Endothelial cell of umbilical vein (primary cell): ENCODE measurements around the gene ALAD. TPM values are rescaled to one million over a fixed set of nuclear protein-coding genes. Genes with fewer than 3 reads are reported as not detected.

Experiments
- BruUV-seq: library from RNA; stranded (reverse); fragments of 400-500 nt; replicated peaks from 2 replicates; lab custom pipeline; 2021; lab: Mats Ljungman, UMichigan
- CTCF ChIA-PET: fragments of 300-600, 350-600 bp; sonication (Branson Sonifier 250); formaldehyde crosslinking; loops from one replicate; lab custom pipeline; 2021; ENCODE audit warnings: antibody characterized with exemption, inconsistent platforms; lab: Charles Lee
- POLR2A ChIA-PET: fragments of 300-600, 350-600 bp; sonication (Branson Sonifier 250); formaldehyde crosslinking; loops from one replicate; lab custom pipeline; 2021; ENCODE audit warnings: antibody characterized with exemption, inconsistent platforms; lab: Charles Lee
- DNase-seq: peaks from one replicate; pipeline ENCODE4 v3.0.0-alpha.2; 2011; ENCODE audit warnings: low read depth, low spot score
- FAIRE-seq: peaks from 2 replicates; lab custom pipeline; 2011; peaks lifted over from hg19 to GRCh38; lab: Jason Lieb, UNC
- H2AFZ ChIP-seq: 2 replicates; pipeline ENCODE4 v1.6.0; 2012; ENCODE audit warnings: low read depth, low read length, control low read depth, inconsistent platforms
- H3K27ac ChIP-seq: 2 replicates; pipeline ENCODE4 v1.5.1; 2011; ENCODE audit warnings: low read depth, mild to moderate bottlenecking, control low read depth, low read length, moderate library complexity; ENCODE audit not compliant: insufficient read depth
- H3K27me3 ChIP-seq, 2 experiments: 2 replicates each; pipeline versions ENCODE4 v1.6.0 to v1.6.1; 2011; ENCODE audit warnings: low read length in 2 of 2, mixed read lengths in 1 of 2; ENCODE audit not compliant: control insufficient read depth in 2 of 2, insufficient read depth in 2 of 2
- H3K36me3 ChIP-seq, 2 experiments: 2 replicates in 1 of 2; 3 replicates in 1 of 2; pipeline ENCODE4 v1.5.1; 2011; ENCODE audit warnings: low read length in 2 of 2, mild to moderate bottlenecking in 1 of 2, moderate library complexity in 1 of 2; ENCODE audit not compliant: control insufficient read depth in 2 of 2, insufficient read depth in 2 of 2; ENCODE audit errors: extremely low read depth in 1 of 2
- H3K4me1 ChIP-seq: 3 replicates; pipeline ENCODE4 v1.5.1; 2011; ENCODE audit warnings: mild to moderate bottlenecking, low read length; ENCODE audit not compliant: control insufficient read depth, insufficient read depth; ENCODE audit errors: extremely low read depth
- H3K4me2 ChIP-seq: 2 replicates; pipeline ENCODE4 v1.6.1; 2011; ENCODE audit warnings: low read length, control low read depth, mixed read lengths; ENCODE audit not compliant: insufficient read depth
- H3K4me3 ChIP-seq, 3 experiments: fragments of 200-600 bp in 1 of 3; sonication (generic), shearing (Covaris generic) in 1 of 3; replicated peaks in 1 of 3; 2 replicates each; pipeline ENCODE4 v1.5.1; 2011 to 2016; ENCODE audit warnings: control low read depth in 3 of 3, low read length in 3 of 3, mild to moderate bottlenecking in 2 of 3, inconsistent platforms in 1 of 3, low read depth in 1 of 3, moderate library complexity in 1 of 3; ENCODE audit not compliant: insufficient read depth in 1 of 3
- H3K79me2 ChIP-seq: 2 replicates; pipeline ENCODE4 v1.6.0; 2012; ENCODE audit warnings: low read length, inconsistent platforms; ENCODE audit not compliant: control insufficient read depth, insufficient read depth
- H3K9ac ChIP-seq: replicated peaks from 2 replicates; pipeline ENCODE3; 2011; ENCODE audit warnings: low read length, control low read depth; ENCODE audit not compliant: insufficient read depth; ENCODE audit errors: extremely low read depth
- H3K9me1 ChIP-seq: replicated peaks from 3 replicates; pipeline ENCODE4 v1.6.0; 2011; ENCODE audit warnings: mild to moderate bottlenecking, low read length; ENCODE audit not compliant: control insufficient read depth, insufficient read depth; ENCODE audit errors: extremely low read depth
- H3K9me3 ChIP-seq: replicated peaks from 2 replicates; pipeline ENCODE4 v1.5.1; 2012; ENCODE audit warnings: low read length, inconsistent platforms; ENCODE audit not compliant: control insufficient read depth, insufficient read depth
- H4K20me1 ChIP-seq: replicated peaks from 2 replicates; pipeline ENCODE3; 2011; ENCODE audit warnings: mild to moderate bottlenecking, low read length; ENCODE audit not compliant: control insufficient read depth, insufficient read depth; ENCODE audit errors: extremely low read depth
- CTCF ChIP-seq, 2 donors: IDR thresholded peaks; 1 replicate in 1 of 2; 2 replicates in 1 of 2; pipeline ENCODE4 v1.5.1; 2011; ENCODE audit warnings: low read length in 2 of 2, mild to moderate bottlenecking in 2 of 2, moderate library complexity in 2 of 2, control low read depth in 1 of 2, inconsistent platforms in 1 of 2, low read depth in 1 of 2; ENCODE audit not compliant: insufficient read depth in 1 of 2; ENCODE audit errors: extremely low read depth in 1 of 2
- EZH2 ChIP-seq: IDR thresholded peaks from 2 replicates; pipeline ENCODE4 v1.6.1; 2012; ENCODE audit warnings: borderline replicate concordance, low read depth, mild to moderate bottlenecking, moderate library complexity, low read length, inconsistent platforms; ENCODE audit not compliant: severe bottlenecking
- FOS ChIP-seq: IDR thresholded peaks from 2 replicates; pipeline ENCODE4 v1.6.1; 2011; ENCODE audit warnings: mild to moderate bottlenecking, low read length, moderate library complexity, borderline replicate concordance; ENCODE audit not compliant: insufficient read depth
- GATA2 ChIP-seq: IDR thresholded peaks from 2 replicates; pipeline ENCODE4 v1.7.0; 2011; ENCODE audit warnings: low read depth, mild to moderate bottlenecking, moderate library complexity, mixed read lengths, low read length; ENCODE audit not compliant: insufficient read length, insufficient read depth
- JUN ChIP-seq: IDR thresholded peaks from 2 replicates; pipeline ENCODE4 v1.6.1; 2011; ENCODE audit warnings: borderline replicate concordance, low read depth; ENCODE audit not compliant: insufficient read length, insufficient read depth
- MAX ChIP-seq: IDR thresholded peaks from 2 replicates; pipeline ENCODE4 v1.6.1; 2011; ENCODE audit not compliant: insufficient read depth, insufficient read length
- MYC ChIP-seq: IDR thresholded peaks from one replicate; pipeline ENCODE4 v1.6.1; 2011; ENCODE audit warnings: mild to moderate bottlenecking, low read depth, low read length
- POLR2A ChIP-seq: IDR thresholded peaks from 2 replicates; pipeline ENCODE4 v1.6.1; 2012; ENCODE audit warnings: low read depth, mild to moderate bottlenecking, control low read depth, low read length
- POLR2AphosphoS5 ChIP-seq: IDR thresholded peaks from 2 replicates; pipeline ENCODE4 v1.6.1; 2012; ENCODE audit warnings: low read depth, mild to moderate bottlenecking, control low read depth, low read length, moderate library complexity; ENCODE audit not compliant: insufficient read depth
- dilution Hi-C: fragments of 300-500 bp; cut with MboI; formaldehyde crosslinking; loops from one replicate; pipeline ENCODE4 v1.15.0; 2019; ENCODE audit warnings: low sequenced_read_pairs; ENCODE audit not compliant: extremely low pct_ligation_motif_present
- intact Hi-C: fragments of 100-400 bp; cut with micrococcal nuclease; formaldehyde crosslinking; loops from one replicate; pipeline ENCODE4 v1.10.0; 2022
- polyA plus RNA-seq, 4 experiments: library from polyadenylated mRNA; depleted of rRNA in 3 of 4; stranded (reverse) in 3 of 4; unstranded in 1 of 4; fragments of >200 nt; gene quantifications; 2 replicates each; pipeline versions ENCODE4 v1.2.1 to v1.2.3, GENCODE V29; 2011 to 2012; ENCODE audit warnings: missing spikeins in 1 of 4
- total RNA-seq: library from RNA; stranded (reverse); gene quantifications from 2 replicates; pipeline ENCODE4 v1.2.3, GENCODE V29; 2021

Gene ALAD
- total and polyA plus RNA-seq, 2 donors (not counting 3 experiments of a cell fraction or from before 2014, with no cell fraction given): 12.8 to 29.5 TPM

- H3K4me1 ChIP-seq: peaks cover 8% of the 10 kb centered on the region
- H3K4me3 ChIP-seq: no peak overlapping the region
- no TSS peak for BruUV-seq
- CTCF ChIA-PET: no interaction called here
- no peak overlapping the region for H3K9ac ChIP-seq
- TF ChIP-seq POLR2A (no peak), JUN (no peak), POLR2AphosphoS5 (no peak), GATA2 (no peak), FOS (no peak), MYC (no peak)
- no peaks in the 10 kb centered on the region for H3K9me3 ChIP-seq
- H3K79me2 ChIP-seq: no peaks in the 10 kb centered on the region
- H4K20me1 ChIP-seq: no peaks in the 10 kb centered on the region
- H3K9me1 ChIP-seq: no peaks in the 10 kb centered on the region
- intact Hi-C loops: no loop called here
- POLR2A ChIA-PET: no interaction called here
- no peak overlapping the region for H3K27ac ChIP-seq
- no peaks in the 10 kb centered on the region for H3K36me3 ChIP-seq
- no peak overlapping the region for H3K4me2 ChIP-seq
- DNase-seq (no peak), FAIRE-seq (no peak)
- dilution Hi-C loops: no loop called here
- peaks cover 9 to 17% of the 10 kb centered on the region in 2 experiments for H3K27me3 ChIP-seq
- no peak overlapping the region for H2AFZ ChIP-seq
These were observed 57.3 kb downstream of the ALAD start for GRCh38 chr9:113343732-113344231.

GRCh38 chr9:113341712-113342410 lies 59.2 kb downstream of the ALAD start:
- Histone ChIP-seq H3K79me2 (no peaks in the 10 kb centered on the region), H3K9me3 (no peaks in the 10 kb centered on the region), H3K4me3 (no peak overlapping the region), H3K9ac (no peak overlapping the region), H3K27ac (no peak overlapping the region), H3K27me3 (peaks cover 0 to 2% of the 10 kb centered on the region in 2 experiments), H3K9me1 (no peaks in the 10 kb centered on the region), H4K20me1 (no peaks in the 10 kb centered on the region), H3K36me3 (no peaks in the 10 kb centered on the region), H2AFZ (no peak overlapping the region), H3K4me2 (no peak overlapping the region), H3K4me1 (peaks cover 8% of the 10 kb centered on the region)
- intact Hi-C loops (loop anchor here (2.0 kb wide), 1 partner anchor 59 kb away; the partner anchor contains the start of gene ALAD), dilution Hi-C loops (no loop called here)
- TF ChIP-seq FOS (no peak), GATA2 (no peak), JUN (no peak), CTCF (IDR thresholded peaks at IDR 0.05; ENCODE audit: extremely low read depth in 1 of 2, insufficient read depth in 1 of 2, low read depth in 1 of 2, low read length in 2 of 2) (no peak), POLR2AphosphoS5 (no peak), EZH2 (no peak), MAX (no peak), POLR2A (no peak), MYC (no peak)
- BruUV-seq: no TSS peak
- CTCF ChIA-PET: no interaction called here
- POLR2A ChIA-PET: no interaction called here
- no peak for DNase-seq
- no peak for FAIRE-seq
